Activated CD4-positive, alpha-beta T cell treated with anti-CD3 and anti-CD28 coated beads for 36 hours (primary cell): ENCODE measurements around the gene MED13L. TPM values are rescaled to one million over a fixed set of nuclear protein-coding genes. Genes with fewer than 3 reads are reported as not detected.

ENCODE experiments used
- ATAC-seq: fragments of 200-7000 bp; cut with Tn5 transposase; one replicate; pipeline ENCODE4 v1.10.0; 2021; ENCODE audit warnings: mild to moderate bottlenecking, moderate library complexity
- CTCF ChIA-PET: fragments of 350-600 bp; sonication (Branson Sonifier 250); formaldehyde crosslinking; loops from one replicate; lab custom pipeline; 2021; ENCODE audit warnings: antibody characterized with exemption; lab: Charles Lee
- POLR2A ChIA-PET: fragments of 350-600 bp; sonication (Branson Sonifier 250); formaldehyde crosslinking; loops from one replicate; lab custom pipeline; 2021; ENCODE audit warnings: antibody characterized with exemption, inconsistent platforms; lab: Charles Lee
- DNase-seq: peaks from one replicate; pipeline ENCODE4 v3.0.0-alpha.2; 2020
- H3K27ac Mint-ChIP-seq: one replicate; pipeline ENCODE4 v1.8.0; 2021; ENCODE audit warnings: mixed read lengths
- H3K27me3 Mint-ChIP-seq: one replicate; pipeline ENCODE4 v1.8.0; 2021; ENCODE audit warnings: mixed read lengths
- H3K36me3 Mint-ChIP-seq: one replicate; pipeline ENCODE4 v1.8.0; 2021; ENCODE audit warnings: low read depth, mixed read lengths
- H3K4me1 Mint-ChIP-seq: one replicate; pipeline ENCODE4 v1.8.0; 2021; ENCODE audit warnings: mixed read lengths
- H3K4me3 Mint-ChIP-seq: one replicate; pipeline ENCODE4 v1.8.0; 2021; ENCODE audit warnings: mild to moderate bottlenecking, moderate library complexity, mixed read lengths
- H3K9me3 Mint-ChIP-seq: one replicate; pipeline ENCODE4 v1.8.0; 2021; ENCODE audit warnings: low read depth, mixed read lengths
- intact Hi-C, 2 experiments: fragments of 100-400 bp; cut with DNase I in 1 of 2; cut with micrococcal nuclease in 1 of 2; formaldehyde crosslinking; loops; one replicate each; pipeline versions ENCODE4 v1.14.2 to v1.15.1; 2022 to 2024; cut with DNase I, micrococcal nuclease
- total RNA-seq, 2 experiments: library from RNA; stranded (reverse); gene quantifications; one replicate each; pipeline ENCODE4 v1.2.3, GENCODE V29; 2021

Gene MED13L
- total RNA-seq, 2 experiments from 2014 or later, result 38.5 to 41.9 TPM

GRCh38 chr12:116196226-116196625 is 81.3 kb downstream of the MED13L start:
- ChIA-PET CTCF (interaction anchor here (0.8 to 2.4 kb wide), 5 partner anchors 9 to 143 kb away, joined by 3 to 6 read pairs (median 3); no protein-coding TSS in a partner anchor), POLR2A (no interaction called here)
- no peak overlapping the region for H3K27ac Mint-ChIP-seq
- H3K4me1 Mint-ChIP-seq, result peaks cover 68% of the 10 kb centered on the region
- intact Hi-C loops, result loop anchor here (5.0 to 10.0 kb wide), 2 partner anchors 54 to 131 kb away; no protein-coding TSS in a partner anchor
- H3K9me3 Mint-ChIP-seq, result no peaks in the 10 kb centered on the region
- no peak overlapping the region for H3K4me3 Mint-ChIP-seq
- ATAC-seq, result no peak
- H3K36me3 Mint-ChIP-seq, result peaks cover 1% of the 10 kb centered on the region
- no peak for DNase-seq
- no peaks in the 10 kb centered on the region for H3K27me3 Mint-ChIP-seq

GRCh38 chr12:116194935-116195431 is 82.5 kb downstream of the MED13L start:
- Mint-ChIP-seq H3K36me3 (peaks cover 1% of the 10 kb centered on the region), H3K27ac (peak overlapping the region; percentile 69), H3K9me3 (no peaks in the 10 kb centered on the region), H3K27me3 (no peaks in the 10 kb centered on the region), H3K4me3 (peak overlapping the region; percentile 40), H3K4me1 (peaks cover 66% of the 10 kb centered on the region)
- intact Hi-C loops, result loop anchor here (2.0 to 10.0 kb wide), 3 partner anchors 52 to 130 kb away; no protein-coding TSS in a partner anchor
- ATAC-seq, result peak; percentile 93
- POLR2A ChIA-PET, result no interaction called here
- CTCF ChIA-PET, result interaction anchor here (0.5 to 2.4 kb wide), 13 partner anchors 9 to 197 kb away, joined by 3 to 6 read pairs (median 3); no protein-coding TSS in a partner anchor
- peak; percentile 81 for DNase-seq

- peaks cover 3% of the 10 kb centered on the region for H3K36me3 Mint-ChIP-seq
- H3K4me1 Mint-ChIP-seq, result peaks cover 78% of the 10 kb centered on the region
- H3K9me3 Mint-ChIP-seq, result no peaks in the 10 kb centered on the region
- H3K27ac Mint-ChIP-seq, result no peak overlapping the region
- intact Hi-C loops, result loop anchor here (5.0 to 10.0 kb wide), 2 partner anchors 107 to 125 kb away; no protein-coding TSS in a partner anchor
- H3K27me3 Mint-ChIP-seq, result no peaks in the 10 kb centered on the region
- ATAC-seq (no peak), DNase-seq (no peak)
- H3K4me3 Mint-ChIP-seq, result no peak overlapping the region
- ChIA-PET POLR2A (no interaction called here), CTCF (interaction anchor here (1.0 to 1.4 kb wide), 3 partner anchors 28 to 80 kb away, joined by 3 read pairs; no protein-coding TSS in a partner anchor)
Measured at GRCh38 chr12:116189692-116190091, 87.8 kb downstream of the MED13L start.

- Mint-ChIP-seq H3K36me3 (peaks cover 2% of the 10 kb centered on the region), H3K27ac (no peak overlapping the region), H3K4me1 (peaks cover 80% of the 10 kb centered on the region), H3K4me3 (no peak overlapping the region), H3K9me3 (no peaks in the 10 kb centered on the region), H3K27me3 (no peaks in the 10 kb centered on the region)
- CTCF ChIA-PET, result interaction anchor here (1.9 kb wide), 1 partner anchor 47 kb away, joined by 7 read pairs; no protein-coding TSS in a partner anchor
- no peak for DNase-seq
- ATAC-seq, result peak; percentile 58
- intact Hi-C loops, result loop anchor here in 1 of 2 experiments (5.0 kb wide), 1 partner anchor 106 kb away; no protein-coding TSS in a partner anchor
- POLR2A ChIA-PET, result no interaction called here
Measured at GRCh38 chr12:116188581-116188980, 88.9 kb downstream of the MED13L start.

- peak overlapping the region; percentile 53 for H3K27ac Mint-ChIP-seq
- ATAC-seq, result peak; percentile 30
- POLR2A ChIA-PET, result no interaction called here
- H3K36me3 Mint-ChIP-seq, result peaks cover 2% of the 10 kb centered on the region
- peaks cover 82% of the 10 kb centered on the region for H3K4me1 Mint-ChIP-seq
- DNase-seq, result no peak
- intact Hi-C loops, result loop anchor here in 1 of 2 experiments (2.0 to 5.0 kb wide), 2 partner anchors 14 to 105 kb away; no protein-coding TSS in a partner anchor
- no peaks in the 10 kb centered on the region for H3K27me3 Mint-ChIP-seq
- CTCF ChIA-PET, result interaction anchor here (1.3 to 1.9 kb wide), 3 partner anchors 10 to 49 kb away, joined by 3 to 7 read pairs (median 4); no protein-coding TSS in a partner anchor
- H3K4me3 Mint-ChIP-seq, result no peak overlapping the region
- H3K9me3 Mint-ChIP-seq, result no peaks in the 10 kb centered on the region
Measured at GRCh38 chr12:116187151-116187511, 90.4 kb downstream of the MED13L start.

GRCh38 chr12:116186482-116187150 is 90.9 kb downstream of the MED13L start:
- POLR2A ChIA-PET, result no interaction called here

GRCh38 chr12:116184763-116185162 is 92.7 kb downstream of the MED13L start:
- intact Hi-C loops, result loop anchor here in 1 of 2 experiments (5.0 kb wide), 1 partner anchor 102 kb away; no protein-coding TSS in a partner anchor
- H3K9me3 Mint-ChIP-seq, result no peaks in the 10 kb centered on the region
- H3K27ac Mint-ChIP-seq, result no peak overlapping the region
- H3K4me3 Mint-ChIP-seq, result no peak overlapping the region
- ChIA-PET CTCF (interaction anchor here (1.0 to 1.4 kb wide), 2 partner anchors 17 to 44 kb away, joined by 3 to 5 read pairs; no protein-coding TSS in a partner anchor), POLR2A (no interaction called here)
- DNase-seq, result no peak
- no peak for ATAC-seq
- peaks cover 89% of the 10 kb centered on the region for H3K4me1 Mint-ChIP-seq
- no peaks in the 10 kb centered on the region for H3K27me3 Mint-ChIP-seq
- H3K36me3 Mint-ChIP-seq, result peaks cover 2% of the 10 kb centered on the region

More at GRCh38 chr12:116186482-116187150, 90.9 kb downstream of the MED13L start:
- no peak for ATAC-seq
- Mint-ChIP-seq H3K27me3 (no peaks in the 10 kb centered on the region), H3K4me3 (no peak overlapping the region), H3K27ac (peak overlapping the region; percentile 53), H3K4me1 (peaks cover 86% of the 10 kb centered on the region), H3K36me3 (peaks cover 2% of the 10 kb centered on the region), H3K9me3 (no peaks in the 10 kb centered on the region)
- DNase-seq, result no peak
- intact Hi-C loops, result loop anchor here in 1 of 2 experiments (2.0 to 5.0 kb wide), 2 partner anchors 14 to 104 kb away; no protein-coding TSS in a partner anchor
- CTCF ChIA-PET, result interaction anchor here (1.3 to 1.9 kb wide), 3 partner anchors 10 to 49 kb away, joined by 3 to 7 read pairs (median 4); no protein-coding TSS in a partner anchor

GRCh38 chr12:116183741-116184141 is 93.8 kb downstream of the MED13L start:
- no peaks in the 10 kb centered on the region for H3K9me3 Mint-ChIP-seq
- intact Hi-C loops, result no loop called here
- H3K4me3 Mint-ChIP-seq, result no peak overlapping the region
- ATAC-seq, result no peak
- no peak overlapping the region for H3K27ac Mint-ChIP-seq
- no peaks in the 10 kb centered on the region for H3K27me3 Mint-ChIP-seq
- POLR2A ChIA-PET, result interaction anchor here (0.6 kb wide), 1 partner anchor 62 kb away, joined by 3 read pairs; no protein-coding TSS in a partner anchor
- CTCF ChIA-PET, result interaction anchor here (1.0 to 1.4 kb wide), 4 partner anchors 9 to 43 kb away, joined by 3 to 5 read pairs (median 4); no protein-coding TSS in a partner anchor
- H3K4me1 Mint-ChIP-seq, result peaks cover 83% of the 10 kb centered on the region
- DNase-seq, result no peak
- peaks cover 2% of the 10 kb centered on the region for H3K36me3 Mint-ChIP-seq

- H3K4me3 Mint-ChIP-seq, result no peak overlapping the region
- no peaks in the 10 kb centered on the region for H3K27me3 Mint-ChIP-seq
- H3K36me3 Mint-ChIP-seq, result peaks cover 2% of the 10 kb centered on the region
- intact Hi-C loops, result no loop called here
- no peaks in the 10 kb centered on the region for H3K9me3 Mint-ChIP-seq
- CTCF ChIA-PET, result interaction anchor here (0.7 to 1.3 kb wide), 3 partner anchors 9 to 114 kb away, joined by 3 to 4 read pairs (median 3); no protein-coding TSS in a partner anchor
- H3K27ac Mint-ChIP-seq, result no peak overlapping the region
- DNase-seq (no peak), ATAC-seq (no peak)
- POLR2A ChIA-PET, result no interaction called here
- peaks cover 76% of the 10 kb centered on the region for H3K4me1 Mint-ChIP-seq
Measured at GRCh38 chr12:116182359-116183063, 95.0 kb downstream of the MED13L start.

GRCh38 chr12:116180448-116180847 is 97.0 kb downstream of the MED13L start:
- Mint-ChIP-seq H3K4me1 (peaks cover 74% of the 10 kb centered on the region), H3K9me3 (no peaks in the 10 kb centered on the region)
- intact Hi-C loops, result no loop called here

More at GRCh38 chr12:116180448-116180847, 97.0 kb downstream of the MED13L start:
- Mint-ChIP-seq H3K4me3 (no peak overlapping the region), H3K27ac (no peak overlapping the region), H3K36me3 (no peaks in the 10 kb centered on the region), H3K27me3 (no peaks in the 10 kb centered on the region)
- ChIA-PET CTCF (interaction anchor here (1.0 kb wide), 1 partner anchor 56 kb away, joined by 3 read pairs; no protein-coding TSS in a partner anchor), POLR2A (no interaction called here)
- no peak for ATAC-seq
- no peak for DNase-seq
